ENCODE measurements around the gene TRAPPC1. TPM values are rescaled to one million over a fixed set of nuclear protein-coding genes. Genes with fewer than 3 reads are reported as not detected.

The TRAPPC1 gene
- total RNA-seq, 1 experiment from 2014 or later = 75.5 TPM

DNA sequence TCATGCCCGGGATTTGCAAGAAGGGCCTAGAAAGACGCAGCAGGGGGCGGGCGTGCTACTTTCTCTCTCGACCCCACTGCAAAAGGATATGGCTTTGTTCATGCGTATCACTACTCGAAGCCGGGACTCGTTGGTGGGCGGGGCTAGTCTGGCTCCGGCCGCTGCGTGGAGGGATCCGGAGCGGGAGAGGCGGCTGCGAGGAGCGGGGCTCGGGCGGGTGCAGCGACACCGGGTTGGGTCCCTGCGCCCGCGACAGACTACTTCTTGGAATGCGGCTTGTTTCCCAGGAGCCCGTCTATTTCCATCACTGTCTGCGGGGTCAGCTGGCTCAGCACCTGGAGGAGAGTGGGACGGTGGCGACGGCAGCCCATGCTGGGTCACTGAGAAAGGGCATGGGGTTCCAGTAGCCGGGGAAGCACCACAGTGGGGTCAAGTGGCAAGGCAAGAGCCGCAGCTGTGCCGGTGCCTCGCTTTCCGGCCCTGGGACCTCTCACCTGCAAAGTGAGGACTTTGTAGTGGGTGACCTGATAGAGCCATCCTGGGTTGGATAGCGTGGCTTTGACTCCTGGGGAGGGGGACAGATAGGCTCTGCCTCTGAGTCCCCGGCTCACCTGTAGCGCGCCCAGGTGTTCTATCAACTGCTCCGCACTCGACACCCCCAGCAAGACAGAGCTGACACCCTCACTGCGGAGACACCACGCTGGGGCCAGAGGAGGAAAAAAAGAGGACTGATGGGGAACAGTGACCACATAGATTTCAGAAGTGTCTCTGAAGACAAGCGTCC, 8.7 kb downstream of the TRAPPC1 start:
- Mint-ChIP-seq H3K27me3 (ENCODE audit: insufficient read depth, unreplicated experiment) (no peaks in the 10 kb centered on the region), H3K36me3 (ENCODE audit: insufficient read depth, unreplicated experiment) (no peaks in the 10 kb centered on the region), H3K9me3 (ENCODE audit: unreplicated experiment) (no peaks in the 10 kb centered on the region), H3K4me1 (ENCODE audit: low read depth, unreplicated experiment) (no peaks in the 10 kb centered on the region), H3K4me3 (ENCODE audit: unreplicated experiment) (peak overlapping the region; percentile 70), H3K27ac (ENCODE audit: unreplicated experiment) (peak overlapping the region; percentile 47)
- ChIA-PET POLR2A (no interaction called here), CTCF (interaction anchor here (1.0 kb wide), 2 partner anchors 66 to 67 kb away, joined by 3 to 4 read pairs; no protein-coding TSS in a partner anchor)
- peak overlapping the region; percentile 30 for H3K4me3 ChIP-seq (ENCODE audit: low read depth, low read length)
- TF ChIP-seq, protein P1, sequence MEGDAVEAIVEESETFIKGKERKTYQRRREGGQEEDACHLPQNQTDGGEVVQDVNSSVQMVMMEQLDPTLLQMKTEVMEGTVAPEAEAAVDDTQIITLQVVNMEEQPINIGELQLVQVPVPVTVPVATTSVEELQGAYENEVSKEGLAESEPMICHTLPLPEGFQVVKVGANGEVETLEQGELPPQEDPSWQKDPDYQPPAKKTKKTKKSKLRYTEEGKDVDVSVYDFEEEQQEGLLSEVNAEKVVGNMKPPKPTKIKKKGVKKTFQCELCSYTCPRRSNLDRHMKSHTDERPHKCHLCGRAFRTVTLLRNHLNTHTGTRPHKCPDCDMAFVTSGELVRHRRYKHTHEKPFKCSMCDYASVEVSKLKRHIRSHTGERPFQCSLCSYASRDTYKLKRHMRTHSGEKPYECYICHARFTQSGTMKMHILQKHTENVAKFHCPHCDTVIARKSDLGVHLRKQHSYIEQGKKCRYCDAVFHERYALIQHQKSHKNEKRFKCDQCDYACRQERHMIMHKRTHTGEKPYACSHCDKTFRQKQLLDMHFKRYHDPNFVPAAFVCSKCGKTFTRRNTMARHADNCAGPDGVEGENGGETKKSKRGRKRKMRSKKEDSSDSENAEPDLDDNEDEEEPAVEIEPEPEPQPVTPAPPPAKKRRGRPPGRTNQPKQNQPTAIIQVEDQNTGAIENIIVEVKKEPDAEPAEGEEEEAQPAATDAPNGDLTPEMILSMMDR (IDR thresholded peaks at IDR 0.05; ENCODE audit: insufficient read depth in 1 of 2, low read depth in 1 of 2, low read length in 1 of 2, severe bottlenecking in 1 of 2, unreplicated experiment in 1 of 2) = peak in 1 of 2 experiments; percentile 5
- H3K27me3 ChIP-seq (replicated peaks; ENCODE audit: control insufficient read depth, insufficient read depth, low read length) = no peaks in the 10 kb centered on the region
- no TSS peak for BruUV-seq (replicated peaks)
- intact Hi-C loops (cut with micrococcal nuclease; ENCODE audit: unreplicated experiment) = no loop called here
- peak; percentile 74 to 76 for DNase-seq
- no peaks in the 10 kb centered on the region for H3K36me3 ChIP-seq (ENCODE audit: control insufficient read depth, insufficient read depth, low read length)
- H3K9me3 ChIP-seq = no peaks in the 10 kb centered on the region
- H3K4me1 ChIP-seq = no peaks in the 10 kb centered on the region

GRCh38 chr17:7922269-7922844, 9.4 kb downstream of the TRAPPC1 start:
- Mint-ChIP-seq H3K4me3 (ENCODE audit: unreplicated experiment) (peak overlapping the region; percentile 70), H3K4me1 (ENCODE audit: low read depth, unreplicated experiment) (no peaks in the 10 kb centered on the region), H3K27ac (ENCODE audit: unreplicated experiment) (peak overlapping the region; percentile 47), H3K9me3 (ENCODE audit: unreplicated experiment) (no peaks in the 10 kb centered on the region), H3K27me3 (ENCODE audit: insufficient read depth, unreplicated experiment) (no peaks in the 10 kb centered on the region), H3K36me3 (ENCODE audit: insufficient read depth, unreplicated experiment) (no peaks in the 10 kb centered on the region)
- Histone ChIP-seq H3K4me1 (no peaks in the 10 kb centered on the region), H3K27me3 (replicated peaks; ENCODE audit: control insufficient read depth, insufficient read depth, low read length) (no peaks in the 10 kb centered on the region), H3K4me3 (ENCODE audit: low read depth, low read length) (peak overlapping the region; percentile 20), H3K36me3 (ENCODE audit: control insufficient read depth, insufficient read depth, low read length) (no peaks in the 10 kb centered on the region), H3K9me3 (no peaks in the 10 kb centered on the region)
- POLR2A ChIA-PET = no interaction called here
- no peak for DNase-seq
- TF ChIP-seq, protein P1 (IDR thresholded peaks at IDR 0.05; ENCODE audit: insufficient read depth in 1 of 2, low read depth in 1 of 2, low read length in 1 of 2, severe bottlenecking in 1 of 2, unreplicated experiment in 1 of 2) = no peak
- CTCF ChIA-PET = interaction anchor here (1.0 kb wide), 2 partner anchors 66 to 67 kb away, joined by 3 to 4 read pairs; no protein-coding TSS in a partner anchor
- intact Hi-C loops (cut with micrococcal nuclease; ENCODE audit: unreplicated experiment) = no loop called here
- BruUV-seq (replicated peaks) = no TSS peak

DNA sequence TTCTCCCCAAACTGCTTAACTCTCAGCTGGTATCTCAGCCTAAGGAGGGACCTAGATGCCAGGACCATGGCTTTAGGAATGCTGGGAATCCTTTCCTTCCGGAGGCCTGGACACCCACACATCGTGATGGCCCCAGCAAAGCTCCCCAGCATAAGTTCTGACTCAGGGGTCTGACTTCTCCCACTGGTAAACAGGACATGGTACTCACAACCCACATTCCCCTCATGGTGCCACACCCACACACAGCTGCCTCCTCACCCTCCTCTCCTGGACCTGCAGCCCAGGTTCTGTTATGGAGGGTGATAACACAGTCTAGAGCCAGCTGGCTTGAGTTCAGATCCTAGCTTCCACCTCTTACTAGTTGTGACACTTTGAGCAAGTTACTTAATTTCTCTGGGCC, 14.9 kb downstream of the TRAPPC1 start:
- Mint-ChIP-seq H3K36me3 (ENCODE audit: insufficient read depth, unreplicated experiment) (peaks cover 17% of the 10 kb centered on the region), H3K4me3 (ENCODE audit: unreplicated experiment) (peak overlapping the region; percentile 85), H3K27me3 (ENCODE audit: insufficient read depth, unreplicated experiment) (no peaks in the 10 kb centered on the region), H3K9me3 (ENCODE audit: unreplicated experiment) (no peaks in the 10 kb centered on the region), H3K27ac (ENCODE audit: unreplicated experiment) (peak overlapping the region; percentile 92), H3K4me1 (ENCODE audit: low read depth, unreplicated experiment) (no peaks in the 10 kb centered on the region)
- TF ChIP-seq, protein P1 (IDR thresholded peaks at IDR 0.05; ENCODE audit: insufficient read depth in 1 of 2, low read depth in 1 of 2, low read length in 1 of 2, severe bottlenecking in 1 of 2, unreplicated experiment in 1 of 2) = no peak
- ChIA-PET POLR2A (interaction anchor here (1.7 kb wide), 1 partner anchor 15 kb away, joined by 7 read pairs; the partner anchor contains the start of genes CNTROB and TRAPPC1), CTCF (interaction anchor here (2.9 kb wide), 1 partner anchor 73 kb away, joined by 21 read pairs; no protein-coding TSS in a partner anchor)
- no peaks in the 10 kb centered on the region for H3K36me3 ChIP-seq (ENCODE audit: control insufficient read depth, insufficient read depth, low read length)
- 0 out of 2 replicates have a peak, but pooled peaks cover 3% of the 10 kb centered on the region for H3K4me1 ChIP-seq
- H3K27me3 ChIP-seq (replicated peaks; ENCODE audit: control insufficient read depth, insufficient read depth, low read length) = no peaks in the 10 kb centered on the region
- no peak for DNase-seq
- BruUV-seq (replicated peaks) = TSS peak; percentile 62
- H3K9me3 ChIP-seq = no peaks in the 10 kb centered on the region
- H3K4me3 ChIP-seq (ENCODE audit: low read depth, low read length) = peak overlapping the region; percentile 61
- intact Hi-C loops (cut with micrococcal nuclease; ENCODE audit: unreplicated experiment) = loop anchor here (10.0 kb wide), 1 partner anchor 172 kb away; no protein-coding TSS in a partner anchor

Measured in Caco-2 (cell line).